Heart left ventricle (tissue), 16 donors: Measurements from ENCODE around the gene BDKRB2. TPM values are rescaled to one million over a fixed set of nuclear protein-coding genes. Genes with fewer than 3 reads are reported as not detected.
A peak's percentile ranks its signal among the peaks of the same experiment; 100 is the strongest.

ENCODE experiments used
- ATAC-seq, 4 donors: fragments of 200-7000 bp; cut with Tn5 transposase; one replicate each; pipeline ENCODE4 v1.9.1; 2020 to 2022; ENCODE audit warnings: moderate library complexity in 4 of 4, mild to moderate bottlenecking in 3 of 4, moderate number of reproducible peaks in 1 of 4
- DNase-seq, 5 donors: peaks; one replicate each; pipeline ENCODE4 v3.0.0-alpha.2; 2020
- H3K27ac ChIP-seq, 12 donors: fragments of 200-600 bp; sonication (generic) in 4 of 12; one replicate each; pipeline versions ENCODE4 v1.5.0 to v1.8.0; 2016 to 2022; ENCODE audit warnings: mild to moderate bottlenecking in 2 of 12
- H3K27me3 ChIP-seq, 9 donors: fragments of 200-600 bp; sonication (generic) in 2 of 9; one replicate each; pipeline versions ENCODE4 v1.5.1 to v1.8.0; 2016 to 2022; ENCODE audit warnings: mild to moderate bottlenecking in 3 of 9
- H3K36me3 ChIP-seq, 9 donors: fragments of 200-600 bp; sonication (generic) in 2 of 9; one replicate each; pipeline versions ENCODE4 v1.5.0 to v1.8.0; 2018 to 2022; ENCODE audit warnings: mild to moderate bottlenecking in 2 of 9
- H3K4me1 ChIP-seq, 12 donors: fragments of 200-600 bp; sonication (generic) in 4 of 12; one replicate each; pipeline versions ENCODE4 v1.5.0 to v1.8.0; 2016 to 2022; ENCODE audit warnings: mild to moderate bottlenecking in 3 of 12
- H3K4me3 ChIP-seq, 12 donors: fragments of 200-600 bp; sonication (generic) in 4 of 12; one replicate each; pipeline versions ENCODE4 v1.5.0 to v1.8.0; 2017 to 2022; ENCODE audit warnings: mild to moderate bottlenecking in 9 of 12, moderate library complexity in 4 of 12
- H3K9me3 ChIP-seq, 12 donors: fragments of 200-600 bp; sonication (generic) in 4 of 12; one replicate each; pipeline versions ENCODE4 v1.5.0 to v1.8.0; 2016 to 2022; ENCODE audit warnings: mild to moderate bottlenecking in 1 of 12
- POLR2A ChIP-seq, 2 donors: fragments of 450-650 bp; IDR thresholded peaks; one replicate each; pipeline ENCODE4 v1.6.1; 2017; ENCODE audit warnings: antibody characterized with exemption in 2 of 2, mild to moderate bottlenecking in 2 of 2, moderate library complexity in 2 of 2
- WGBS, 4 donors: extraction: QIAGEN DNeasy Blood & Tissue Kit in 2 of 4; methylation state at CpG; one replicate each; pipeline versions ENCODE4 v1.1.5 to v1.1.7; 2013 to 2018; 5-methylcytosine and 5-hydroxymethylcytosine counted together
- intact Hi-C, 10 donors: fragments of 100-400 bp; cut with DNase I; formaldehyde crosslinking; loops; one replicate each; pipeline versions ENCODE4 v1.11.1 to v1.14.2; 2022
- polyA plus RNA-seq, 2 donors: library from polyadenylated mRNA; stranded (reverse); fragments of 200-250 nt; gene quantifications; one replicate each; pipeline ENCODE4 v1.2.3, GENCODE V29; 2013
- total RNA-seq, 9 donors: library from RNA; depleted of rRNA in 2 of 9; stranded (reverse); fragments of >200 nt in 2 of 9; fragmentation: NEBNext Ultra II Directional in 3 of 9; extraction: Animal tissue kit (Norgen Biotek cat#: 25700) in 3 of 9; gene quantifications; one replicate each; pipeline versions ENCODE4 v1.1.0 to v1.2.4, GENCODE V29; 2016 to 2023
- TF ChIP-seq, protein P1 (sequence below), 12 donors: fragments of 200-600 bp; sonication (generic) in 4 of 12; IDR thresholded peaks; one replicate each; pipeline versions ENCODE4 v1.5.0 to v1.8.0; 2018 to 2022; ENCODE audit warnings: antibody characterized with exemption in 12 of 12, mild to moderate bottlenecking in 5 of 12
- donor health status: ischemic (EF 13 %, LVEDD 7.1; RV severe dilation, severe dysfunction).
- donor health status: healthy with polysubstance abuse.
- donor health status: DM: no; HTN: yes; CAD: no.
- donor health status: DM: no; HTN: no; CAD: no.
- donor health status: ischemic (EF 25% LVEDD 6.9; RV normal size, moderate dysfunction).
- donor health status: ischemic (EF 25% LVEDD 5.7; RV mildly dilated, moderate dysfunction).
- donor health status: healthy.
- donor health status: DM: yes; HTN: yes; CAD: no.
- donor health status: ischemic (EF 35%, LVEDD 5.7; RV mildly dilated, moderate dysfunction).
- donor health status: nonischemic (EF 11% LVEDD 7.7; RV severe dilation, severe dysfunction).
- donor health status: DM: yes; HTN: yes; CAD: no.
- donor health status: PGD.
- donor health status: ischemic (EF 29% LVEDD 5.4; RV normal size, mild dysfunction).
- donor health status: nonischemic (EF 23%, LVEDD 6.1; RV moderate dilation, normal function).

The BDKRB2 gene
- total and polyA plus RNA-seq, 11 donors, result 0.14 to 3.3 (median 0.63) TPM

DNA sequence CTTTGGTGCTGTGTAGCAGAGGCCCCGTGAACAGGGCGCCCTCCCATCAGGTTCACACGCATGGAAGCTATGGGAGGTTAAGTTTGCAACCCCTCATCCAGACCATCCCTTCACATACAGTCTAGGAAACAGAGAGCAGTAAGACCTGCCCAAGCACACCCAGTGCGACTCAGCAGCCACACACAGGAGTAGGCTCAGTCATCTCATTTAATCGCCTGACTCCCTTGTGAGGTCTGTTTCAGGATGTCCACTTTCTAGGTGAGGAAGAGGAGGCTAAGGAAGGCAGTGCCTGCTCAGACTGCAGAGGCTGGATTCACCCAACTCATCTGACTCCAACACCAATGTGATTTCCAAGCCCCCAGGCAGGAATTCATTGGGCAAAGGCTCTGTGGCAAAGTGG is 63.3 kb downstream of the BDKRB2 start:
- H3K36me3 ChIP-seq, result no peaks in the 10 kb centered on the region
- 92 to 98% (median 96%) methylated on average over 5 of the region's 5 CpGs for WGBS, 4 donors
- no peaks in the 10 kb centered on the region for H3K4me1 ChIP-seq
- H3K27me3 ChIP-seq, result peaks cover 0 to 2% (median 0%) of the 10 kb centered on the region in 9 donors
- no peak overlapping the region for H3K4me3 ChIP-seq
- TF ChIP-seq, protein P1, sequence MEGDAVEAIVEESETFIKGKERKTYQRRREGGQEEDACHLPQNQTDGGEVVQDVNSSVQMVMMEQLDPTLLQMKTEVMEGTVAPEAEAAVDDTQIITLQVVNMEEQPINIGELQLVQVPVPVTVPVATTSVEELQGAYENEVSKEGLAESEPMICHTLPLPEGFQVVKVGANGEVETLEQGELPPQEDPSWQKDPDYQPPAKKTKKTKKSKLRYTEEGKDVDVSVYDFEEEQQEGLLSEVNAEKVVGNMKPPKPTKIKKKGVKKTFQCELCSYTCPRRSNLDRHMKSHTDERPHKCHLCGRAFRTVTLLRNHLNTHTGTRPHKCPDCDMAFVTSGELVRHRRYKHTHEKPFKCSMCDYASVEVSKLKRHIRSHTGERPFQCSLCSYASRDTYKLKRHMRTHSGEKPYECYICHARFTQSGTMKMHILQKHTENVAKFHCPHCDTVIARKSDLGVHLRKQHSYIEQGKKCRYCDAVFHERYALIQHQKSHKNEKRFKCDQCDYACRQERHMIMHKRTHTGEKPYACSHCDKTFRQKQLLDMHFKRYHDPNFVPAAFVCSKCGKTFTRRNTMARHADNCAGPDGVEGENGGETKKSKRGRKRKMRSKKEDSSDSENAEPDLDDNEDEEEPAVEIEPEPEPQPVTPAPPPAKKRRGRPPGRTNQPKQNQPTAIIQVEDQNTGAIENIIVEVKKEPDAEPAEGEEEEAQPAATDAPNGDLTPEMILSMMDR (IDR thresholded peaks at IDR 0.05), result no peak
- no peak for TF ChIP-seq POLR2A (IDR thresholded peaks at IDR 0.05)
- DNase-seq (no peak), ATAC-seq (no peak)
- no peak overlapping the region for H3K27ac ChIP-seq
- peaks cover 0 to 20% (median 0%) of the 10 kb centered on the region in 12 donors for H3K9me3 ChIP-seq
- intact Hi-C loops, result no loop called here

DNA sequence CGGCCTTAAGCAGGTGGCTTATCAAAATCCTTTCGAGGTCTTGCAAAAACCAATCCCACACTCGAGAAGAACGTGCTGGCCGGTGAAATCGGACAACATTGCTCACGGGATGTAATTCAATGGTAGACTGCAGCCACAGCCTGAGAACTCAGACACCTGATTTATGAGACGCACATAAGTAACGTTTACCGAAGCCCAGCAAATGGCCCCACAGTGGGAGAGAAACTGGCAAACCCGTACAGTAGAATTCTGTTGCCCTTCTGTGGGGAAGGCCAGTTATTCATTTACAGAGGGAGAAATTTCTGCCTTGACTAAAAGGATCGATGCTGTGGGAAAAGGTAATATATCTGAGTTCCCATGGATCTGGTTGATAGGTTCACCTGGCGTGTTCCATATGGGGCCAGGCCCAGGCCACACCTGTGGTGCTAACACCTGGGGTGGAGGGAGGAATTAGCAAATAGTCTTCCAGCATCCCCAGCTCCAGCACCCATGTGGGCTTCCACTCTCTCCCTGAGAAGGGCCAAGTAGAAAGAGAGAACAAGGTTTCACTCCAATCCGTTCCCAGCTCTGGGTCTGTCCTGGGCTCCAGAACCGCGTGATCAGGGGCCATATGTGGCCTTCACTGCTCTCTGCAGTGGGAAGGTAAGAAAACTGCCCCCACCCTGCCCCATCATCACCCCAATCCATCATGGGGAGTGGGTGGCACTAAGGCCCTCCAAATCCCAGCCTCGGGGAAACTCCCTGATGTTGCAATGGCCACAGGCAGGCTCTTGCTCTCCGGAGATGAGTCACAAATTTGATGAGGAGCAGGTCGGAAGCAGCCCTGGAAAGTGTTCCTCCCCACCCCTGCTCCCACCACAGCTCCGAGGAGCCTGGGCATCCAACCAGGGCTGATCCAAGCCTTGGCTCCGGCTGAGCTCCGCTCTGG is 64.1 kb downstream of the BDKRB2 start:
- TF ChIP-seq, protein P1 (IDR thresholded peaks at IDR 0.05), result no peak
- Histone ChIP-seq H3K9me3 (peaks cover 0 to 20% (median 0%) of the 10 kb centered on the region in 12 donors), H3K4me3 (no peak overlapping the region), H3K4me1 (no peaks in the 10 kb centered on the region), H3K27ac (peak overlapping the region in 1 of 12 donors; percentile 50), H3K27me3 (peaks cover 0 to 2% (median 0%) of the 10 kb centered on the region in 9 donors), H3K36me3 (no peaks in the 10 kb centered on the region)
- 81 to 90% (median 86%) methylated on average over 20 to 22 of the region's 22 CpGs for WGBS, 4 donors
- DNase-seq (peak in 2 of 5 donors; percentile 44 to 50), ATAC-seq (peak in 3 of 4 donors; percentile 30 to 79 (median 70))
- intact Hi-C loops, result no loop called here

DNA sequence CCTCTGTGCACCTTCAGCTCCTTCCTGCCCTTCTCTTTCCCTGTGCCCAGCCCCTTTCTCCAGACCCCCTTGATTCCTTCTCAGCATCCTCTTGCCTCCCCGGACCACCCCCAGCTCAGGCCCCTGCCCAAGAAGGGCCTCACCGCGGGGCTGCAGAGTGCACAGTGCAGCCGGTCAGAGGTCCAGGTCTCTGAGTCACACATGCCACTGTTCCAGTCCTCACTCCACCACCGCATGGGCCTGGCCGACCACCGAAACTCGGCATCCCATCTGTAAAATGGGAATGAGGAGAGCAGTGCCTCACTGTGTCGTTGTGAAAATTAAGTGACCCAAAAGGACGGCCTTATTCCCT is 64.7 kb downstream of the BDKRB2 start:
- Histone ChIP-seq H3K4me1 (no peaks in the 10 kb centered on the region), H3K9me3 (peaks cover 0 to 20% (median 0%) of the 10 kb centered on the region in 12 donors), H3K4me3 (no peak overlapping the region), H3K36me3 (no peaks in the 10 kb centered on the region), H3K27me3 (peaks cover 0 to 2% (median 0%) of the 10 kb centered on the region in 9 donors), H3K27ac (peak overlapping the region in 1 of 12 donors; percentile 50)
- 87 to 95% (median 89%) methylated on average over 10 of the region's 10 CpGs for WGBS, 4 donors
- TF ChIP-seq POLR2A (IDR thresholded peaks at IDR 0.05), result no peak
- TF ChIP-seq, protein P1 (IDR thresholded peaks at IDR 0.05), result no peak
- ATAC-seq (peak in 2 of 4 donors; percentile 27 to 38), DNase-seq (no peak)
- intact Hi-C loops, result no loop called here
